ENCODE data around the gene CLOCK.
A peak's percentile ranks its signal among the peaks of the same experiment; 100 is the strongest.

The CLOCK gene

GRCh38 chr4:55405073-55405472 lies 141.6 kb downstream of the CLOCK start:
- Histone ChIP-seq H3K4me1 (ENCODE audit: control insufficient read depth, insufficient read depth, low read length, unreplicated experiment) (peaks cover 49% of the 10 kb centered on the region), H3K36me3 (ENCODE audit: insufficient read depth, low read length) (peaks cover 46% of the 10 kb centered on the region), H2AFZ (ENCODE audit: low read length, unreplicated experiment) (no peak overlapping the region), H3K27ac (ENCODE audit: low read depth, low read length) (no peak overlapping the region), H3K79me2 (ENCODE audit: control insufficient read depth, insufficient read depth, low read length, unreplicated experiment) (peaks cover 89% of the 10 kb centered on the region), H3K4me3 (ENCODE audit: low read depth, low read length) (no peak overlapping the region), H3K27me3 (ENCODE audit: insufficient read depth, low read length) (no peaks in the 10 kb centered on the region)

DNA sequence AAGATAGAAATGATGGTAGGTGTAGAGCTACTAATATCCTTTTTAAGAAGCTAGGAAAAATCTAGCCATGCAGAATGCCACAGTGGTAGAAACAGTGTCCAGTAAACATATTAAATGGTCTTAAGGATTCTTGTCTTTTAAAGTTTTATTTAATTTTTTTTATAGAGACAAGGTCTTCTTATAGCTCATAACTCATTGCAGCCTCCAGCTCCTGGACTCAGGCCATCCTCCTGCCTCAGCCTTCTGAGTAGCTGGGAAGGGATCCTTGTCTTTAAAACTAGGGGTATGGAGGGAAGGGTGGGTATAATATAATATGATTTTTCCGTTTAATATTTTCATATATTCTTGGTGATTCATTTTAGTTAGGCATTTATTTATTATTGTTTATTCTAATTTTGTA lies 147.1 kb downstream of the CLOCK start:
- Histone ChIP-seq H3K4me1 (ENCODE audit: control insufficient read depth, insufficient read depth, low read length, unreplicated experiment) (peaks cover 25% of the 10 kb centered on the region), H3K27me3 (ENCODE audit: insufficient read depth, low read length) (no peaks in the 10 kb centered on the region), H3K79me2 (ENCODE audit: control insufficient read depth, insufficient read depth, low read length, unreplicated experiment) (peaks cover 81% of the 10 kb centered on the region), H3K27ac (ENCODE audit: low read depth, low read length) (peak overlapping the region; percentile 89), H2AFZ (ENCODE audit: low read length, unreplicated experiment) (no peak overlapping the region), H3K4me3 (ENCODE audit: low read depth, low read length) (peak overlapping the region; percentile 91), H3K36me3 (ENCODE audit: insufficient read depth, low read length) (peaks cover 25% of the 10 kb centered on the region)

DNA sequence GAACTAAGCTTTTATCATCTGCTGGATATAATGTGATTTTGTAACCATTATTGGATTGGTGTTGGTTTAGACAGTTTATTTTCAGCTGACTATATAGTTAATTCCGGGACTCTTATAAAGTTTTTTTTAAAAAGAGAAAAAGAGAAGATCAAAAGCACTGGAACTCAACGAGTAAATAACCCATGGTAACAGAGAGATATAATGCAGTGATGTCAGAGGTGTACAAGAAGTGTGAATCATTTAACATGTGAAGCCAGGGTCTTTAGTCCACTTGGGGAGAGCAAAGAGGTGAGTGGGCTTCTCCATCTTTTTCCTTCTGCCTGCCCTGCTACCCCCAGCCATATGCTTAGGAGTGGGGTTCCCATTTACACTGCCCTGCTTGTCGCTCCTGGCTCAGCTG lies 147.7 kb downstream of the CLOCK start:
- Histone ChIP-seq H3K27ac (ENCODE audit: low read depth, low read length) (peak overlapping the region; percentile 89), H3K27me3 (ENCODE audit: insufficient read depth, low read length) (no peaks in the 10 kb centered on the region), H2AFZ (ENCODE audit: low read length, unreplicated experiment) (no peak overlapping the region), H3K36me3 (ENCODE audit: insufficient read depth, low read length) (peaks cover 25% of the 10 kb centered on the region), H3K4me3 (ENCODE audit: low read depth, low read length) (peak overlapping the region; percentile 91), H3K4me1 (ENCODE audit: control insufficient read depth, insufficient read depth, low read length, unreplicated experiment) (peaks cover 25% of the 10 kb centered on the region), H3K79me2 (ENCODE audit: control insufficient read depth, insufficient read depth, low read length, unreplicated experiment) (peaks cover 76% of the 10 kb centered on the region)

DNA sequence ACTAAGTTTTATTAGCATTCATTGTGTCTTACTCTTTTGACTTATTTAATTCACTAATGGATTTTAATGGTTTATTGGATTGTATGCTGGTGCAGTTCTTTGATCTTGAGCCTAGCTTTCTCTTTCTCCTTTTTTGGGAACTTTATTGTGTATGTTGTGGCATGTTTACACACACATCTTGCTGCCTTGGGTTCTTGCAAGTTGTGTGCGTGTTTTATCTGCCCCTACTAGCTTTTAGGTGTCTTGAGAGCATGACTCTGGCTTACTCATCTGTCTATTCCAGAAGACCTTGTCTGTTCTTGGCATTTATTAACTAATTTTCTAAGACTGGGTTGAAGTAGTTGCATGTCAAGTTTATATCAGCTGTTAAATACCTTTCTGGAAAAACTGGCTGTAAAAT lies 148.2 kb downstream of the CLOCK start:
- Histone ChIP-seq H3K36me3 (ENCODE audit: insufficient read depth, low read length) (peaks cover 22% of the 10 kb centered on the region), H3K4me1 (ENCODE audit: control insufficient read depth, insufficient read depth, low read length, unreplicated experiment) (peaks cover 28% of the 10 kb centered on the region), H2AFZ (ENCODE audit: low read length, unreplicated experiment) (no peak overlapping the region), H3K79me2 (ENCODE audit: control insufficient read depth, insufficient read depth, low read length, unreplicated experiment) (peaks cover 71% of the 10 kb centered on the region), H3K4me3 (ENCODE audit: low read depth, low read length) (peak overlapping the region; percentile 91), H3K27ac (ENCODE audit: low read depth, low read length) (peak overlapping the region; percentile 89), H3K27me3 (ENCODE audit: insufficient read depth, low read length) (no peaks in the 10 kb centered on the region)

DNA sequence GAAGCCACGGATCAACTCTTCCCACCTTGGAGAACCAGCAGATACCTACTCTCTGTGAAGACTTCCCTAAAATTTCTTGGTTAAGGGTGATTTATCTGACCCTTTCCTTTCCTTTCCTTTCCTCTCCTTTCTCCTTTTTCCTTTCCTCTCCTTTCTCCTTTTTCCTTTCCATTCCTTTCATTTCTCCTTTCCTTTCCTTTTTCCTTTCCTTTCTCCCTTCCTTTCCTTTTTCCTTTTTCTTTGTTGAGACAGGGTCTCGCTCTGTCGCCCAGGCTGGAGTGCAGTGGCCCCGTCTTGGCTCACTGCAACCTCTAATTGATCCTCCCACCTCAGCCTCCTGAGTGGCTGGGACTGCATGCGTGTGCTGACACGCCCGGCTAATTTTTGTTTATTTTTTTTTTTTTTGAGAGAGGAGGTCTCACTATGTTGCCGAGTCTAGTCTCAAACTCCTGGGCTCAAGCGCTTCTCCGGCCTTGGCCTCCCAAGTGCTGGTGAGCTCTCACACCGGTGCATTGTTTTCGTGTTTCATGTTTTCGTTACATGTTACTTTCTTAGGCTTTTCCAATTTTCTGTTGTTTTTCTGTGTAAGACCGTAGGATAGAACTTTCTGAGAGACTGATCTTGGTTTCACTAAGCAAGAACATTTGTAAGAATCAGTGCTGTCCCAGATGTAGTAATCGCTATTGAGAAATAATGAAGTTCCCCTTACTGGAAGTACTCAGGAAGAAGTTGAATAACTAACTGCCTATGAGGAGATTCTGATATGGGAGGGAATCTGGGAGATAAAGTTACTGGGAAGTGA lies 149.0 kb downstream of the CLOCK start:
- Histone ChIP-seq H2AFZ (ENCODE audit: low read length, unreplicated experiment) (no peak overlapping the region), H3K36me3 (ENCODE audit: insufficient read depth, low read length) (peaks cover 19% of the 10 kb centered on the region), H3K4me3 (ENCODE audit: low read depth, low read length) (peak overlapping the region; percentile 91), H3K27ac (ENCODE audit: low read depth, low read length) (peak overlapping the region; percentile 89), H3K4me1 (ENCODE audit: control insufficient read depth, insufficient read depth, low read length, unreplicated experiment) (peaks cover 28% of the 10 kb centered on the region), H3K27me3 (ENCODE audit: insufficient read depth, low read length) (no peaks in the 10 kb centered on the region), H3K79me2 (ENCODE audit: control insufficient read depth, insufficient read depth, low read length, unreplicated experiment) (peaks cover 65% of the 10 kb centered on the region)

DNA sequence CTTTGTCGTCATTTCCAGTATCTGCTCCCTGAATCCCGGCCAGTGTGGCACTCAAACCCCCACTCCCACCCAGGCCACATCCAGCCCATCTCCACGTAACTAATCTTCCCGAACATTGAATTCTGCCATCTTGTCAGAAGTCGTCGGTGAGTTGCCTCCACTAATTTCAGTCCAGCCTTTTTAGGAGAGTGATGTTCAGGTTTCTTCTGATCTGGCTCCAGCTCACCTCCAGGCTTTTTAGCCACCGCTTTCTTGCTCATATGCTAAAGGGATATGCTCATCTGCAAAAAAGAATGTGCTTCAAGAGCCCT lies 149.6 kb downstream of the CLOCK start:
- Histone ChIP-seq H3K27me3 (ENCODE audit: insufficient read depth, low read length) (no peaks in the 10 kb centered on the region), H2AFZ (ENCODE audit: low read length, unreplicated experiment) (no peak overlapping the region), H3K36me3 (ENCODE audit: insufficient read depth, low read length) (peaks cover 19% of the 10 kb centered on the region), H3K4me3 (ENCODE audit: low read depth, low read length) (peak overlapping the region; percentile 91), H3K79me2 (ENCODE audit: control insufficient read depth, insufficient read depth, low read length, unreplicated experiment) (peaks cover 62% of the 10 kb centered on the region), H3K27ac (ENCODE audit: low read depth, low read length) (peak overlapping the region; percentile 89), H3K4me1 (ENCODE audit: control insufficient read depth, insufficient read depth, low read length, unreplicated experiment) (peaks cover 28% of the 10 kb centered on the region)

GRCh38 chr4:55396308-55397125 lies 150.2 kb downstream of the CLOCK start:
- Histone ChIP-seq H3K4me1 (ENCODE audit: control insufficient read depth, insufficient read depth, low read length, unreplicated experiment) (peaks cover 28% of the 10 kb centered on the region), H3K36me3 (ENCODE audit: insufficient read depth, low read length) (peaks cover 19% of the 10 kb centered on the region), H3K27ac (ENCODE audit: low read depth, low read length) (peak overlapping the region; percentile 89), H3K4me3 (ENCODE audit: low read depth, low read length) (peak overlapping the region; percentile 91), H3K79me2 (ENCODE audit: control insufficient read depth, insufficient read depth, low read length, unreplicated experiment) (peaks cover 58% of the 10 kb centered on the region), H3K27me3 (ENCODE audit: insufficient read depth, low read length) (no peaks in the 10 kb centered on the region), H2AFZ (ENCODE audit: low read length, unreplicated experiment) (no peak overlapping the region)

- peaks cover 50% of the 10 kb centered on the region for H3K79me2 ChIP-seq (ENCODE audit: control insufficient read depth, insufficient read depth, low read length, unreplicated experiment)
- peak within 1 kb of the TSS; percentile 89 for H3K27ac ChIP-seq (ENCODE audit: low read depth, low read length)
- H2AFZ ChIP-seq (ENCODE audit: low read length, unreplicated experiment) = peak within 1 kb of the TSS; percentile 99
- H3K27me3 ChIP-seq (ENCODE audit: insufficient read depth, low read length) = no peaks in the 10 kb centered on the region
- peaks cover 11% of the 10 kb centered on the region for H3K36me3 ChIP-seq (ENCODE audit: insufficient read depth, low read length)
- peak within 1 kb of the TSS; percentile 91 for H3K4me3 ChIP-seq (ENCODE audit: low read depth, low read length)
- H3K4me1 ChIP-seq (ENCODE audit: control insufficient read depth, insufficient read depth, low read length, unreplicated experiment) = peaks cover 20% of the 10 kb centered on the region
Observed at GRCh38 chr4:55395529-55396307, 151.0 kb downstream of the CLOCK start, which contains the start of gene TMEM165. TSS of gene TMEM165 (plus strand) at chr4:55395957. CDS start at chr4:55396190, 233 bp downstream.

GRCh38 chr4:55395218-55395528 lies 151.5 kb downstream of the CLOCK start:
- H3K36me3 ChIP-seq (ENCODE audit: insufficient read depth, low read length) = peaks cover 9% of the 10 kb centered on the region; the same call in 1 of the 2 replicates
- peak overlapping the region; percentile 99 for H2AFZ ChIP-seq (ENCODE audit: low read length, unreplicated experiment)
- peaks cover 46% of the 10 kb centered on the region for H3K79me2 ChIP-seq (ENCODE audit: control insufficient read depth, insufficient read depth, low read length, unreplicated experiment)
- no peaks in the 10 kb centered on the region for H3K27me3 ChIP-seq (ENCODE audit: insufficient read depth, low read length)
- peak overlapping the region; percentile 89 for H3K27ac ChIP-seq (ENCODE audit: low read depth, low read length)
- H3K4me3 ChIP-seq (ENCODE audit: low read depth, low read length) = peak overlapping the region; percentile 91
- peaks cover 18% of the 10 kb centered on the region for H3K4me1 ChIP-seq (ENCODE audit: control insufficient read depth, insufficient read depth, low read length, unreplicated experiment)

DNA sequence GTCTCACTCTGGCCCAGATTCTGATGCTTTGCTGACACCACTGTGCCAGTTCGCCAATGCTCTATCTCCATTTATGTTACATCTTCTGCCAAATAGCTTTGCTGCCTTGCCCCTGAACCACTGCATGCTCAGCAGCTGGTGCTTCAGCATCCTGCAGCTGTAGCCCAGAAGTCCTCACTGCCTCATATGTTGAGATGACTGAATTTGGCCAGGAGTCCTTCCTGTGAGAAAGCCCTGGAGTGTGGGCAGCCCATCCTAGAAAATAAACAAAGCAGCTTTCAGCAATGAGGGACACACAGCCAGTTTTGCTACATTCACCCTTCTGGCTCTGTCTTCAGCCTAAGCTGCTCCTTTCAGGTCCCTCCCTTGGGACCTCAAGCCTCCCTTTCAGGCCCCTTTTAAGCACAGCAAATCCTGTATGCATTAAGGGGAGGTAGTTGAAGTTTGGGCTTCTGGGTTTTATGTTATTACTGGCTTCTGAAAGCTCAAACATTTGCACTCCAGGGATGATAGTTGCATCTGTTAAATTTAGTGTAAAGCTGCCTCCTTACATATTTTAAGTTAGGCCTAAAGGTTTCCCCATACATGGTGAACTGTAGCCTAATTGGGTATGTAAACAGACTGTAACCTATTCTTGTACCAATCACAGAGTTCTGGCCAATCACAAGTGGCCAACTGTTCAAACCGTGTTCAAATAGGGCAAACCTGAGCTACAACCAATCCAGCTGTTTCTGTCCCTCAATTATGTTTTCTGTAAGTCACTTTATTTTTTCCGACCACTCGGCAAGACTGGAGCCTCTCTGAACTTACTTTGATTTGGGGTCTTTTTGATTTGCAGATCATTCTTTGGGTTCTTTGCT lies 153.0 kb downstream of the CLOCK start:
- H3K36me3 ChIP-seq (ENCODE audit: insufficient read depth, low read length) = 0 out of 2 replicates have a peak, but pooled peaks cover under 1% of the 10 kb centered on the region
- H3K27me3 ChIP-seq (ENCODE audit: insufficient read depth, low read length) = no peaks in the 10 kb centered on the region
- H3K4me3 ChIP-seq (ENCODE audit: low read depth, low read length) = no peak overlapping the region
- H3K79me2 ChIP-seq (ENCODE audit: control insufficient read depth, insufficient read depth, low read length, unreplicated experiment) = peaks cover 33% of the 10 kb centered on the region
- H3K27ac ChIP-seq (ENCODE audit: low read depth, low read length) = no peak overlapping the region
- peaks cover 10% of the 10 kb centered on the region for H3K4me1 ChIP-seq (ENCODE audit: control insufficient read depth, insufficient read depth, low read length, unreplicated experiment)
- no peak overlapping the region for H2AFZ ChIP-seq (ENCODE audit: low read length, unreplicated experiment)
